MM.1S (cell line): ENCODE results near the gene KCNK13.

Experiments
- DNase-seq: peaks from one replicate; pipeline ENCODE4 v3.0.0-alpha.2; 2015
- H2AFZ ChIP-seq: fragments of 300-600 bp; sonication (generic); 2 replicates; pipeline ENCODE4 v1.6.0; 2016; ENCODE audit warnings: antibody characterized with exemption, low read length
- H3F3A ChIP-seq: fragments of 300-600 bp; sonication (generic); 2 replicates; pipeline ENCODE4 v1.6.1; 2016; ENCODE audit warnings: mild to moderate bottlenecking, antibody characterized with exemption, low read length, moderate library complexity, mixed read lengths; ENCODE audit not compliant: insufficient read depth
- H3K27ac ChIP-seq: fragments of 300-600 bp; sonication (generic); 2 replicates; pipeline ENCODE4 v1.5.1; 2016; ENCODE audit warnings: mild to moderate bottlenecking, low read length
- H3K27me3 ChIP-seq: fragments of 300-600 bp; sonication (generic); replicated peaks from 2 replicates; pipeline ENCODE4 v1.6.0; 2016; ENCODE audit warnings: low read length; ENCODE audit not compliant: insufficient read depth
- H3K36me3 ChIP-seq: fragments of 300-600 bp; sonication (generic); replicated peaks from 2 replicates; pipeline ENCODE4 v1.6.1; 2016; ENCODE audit warnings: mild to moderate bottlenecking, low read length, mixed read lengths; ENCODE audit not compliant: insufficient read depth
- H3K4me1 ChIP-seq: fragments of 300-600 bp; sonication (generic); 2 replicates; pipeline ENCODE4 v1.6.1; 2016; ENCODE audit warnings: low read length, mixed read lengths
- H3K4me2 ChIP-seq: fragments of 300-600 bp; sonication (generic); 2 replicates; pipeline ENCODE4 v1.6.0; 2016; ENCODE audit warnings: low read depth, low read length
- H3K4me3 ChIP-seq: fragments of 300-600 bp; sonication (generic); 2 replicates; pipeline ENCODE4 v1.5.1; 2016; ENCODE audit warnings: low read length, mixed read lengths
- H3K79me2 ChIP-seq: fragments of 300-600 bp; sonication (generic); 2 replicates; pipeline ENCODE4 v1.6.1; 2016; ENCODE audit warnings: mixed run types, low read length, mixed read lengths
- H3K9ac ChIP-seq: fragments of 300-600 bp; sonication (generic); 2 replicates; pipeline ENCODE4 v1.6.1; 2016; ENCODE audit warnings: low read length, mixed read lengths
- H3K9me2 ChIP-seq: fragments of 300-600 bp; sonication (generic); replicated peaks from 2 replicates; pipeline ENCODE4 v1.6.1; 2016; ENCODE audit warnings: mild to moderate bottlenecking, low read length, mixed read lengths; ENCODE audit not compliant: insufficient read depth
- H3K9me3 ChIP-seq: fragments of 300-600 bp; sonication (generic); replicated peaks from 2 replicates; pipeline ENCODE4 v1.6.1; 2016; ENCODE audit warnings: mild to moderate bottlenecking, low read length, mixed read lengths; ENCODE audit not compliant: insufficient read depth
- H4K20me1 ChIP-seq: fragments of 300-600 bp; sonication (generic); 2 replicates; pipeline ENCODE4 v1.6.1; 2016; ENCODE audit warnings: mild to moderate bottlenecking, low read length, moderate library complexity, mixed read lengths; ENCODE audit not compliant: insufficient read depth
- CTCF ChIP-seq: fragments of 300-600 bp; sonication (generic); IDR thresholded peaks from 2 replicates; pipeline ENCODE4 v1.5.1; 2016; ENCODE audit warnings: antibody characterized with exemption, low read length, mixed read lengths
- EZH2 ChIP-seq: fragments of 300-600 bp; sonication (generic); optimal IDR thresholded peaks from 2 replicates; pipeline ENCODE3; 2017; ENCODE audit warnings: low read depth, mild to moderate bottlenecking, antibody characterized with exemption, low read length, mixed read lengths
- EZH2phosphoT487 ChIP-seq: fragments of 300-600 bp; sonication (generic); IDR thresholded peaks from 2 replicates; pipeline ENCODE4 v1.6.1; 2018; ENCODE audit warnings: antibody characterized with exemption, low read length

The KCNK13 gene

GRCh38 chr14:90049390-90049789, 12.4 kb upstream of the KCNK13 start:
- Histone ChIP-seq H3K4me2 (no peak overlapping the region), H3F3A (no peaks in the 10 kb centered on the region), H4K20me1 (no peaks in the 10 kb centered on the region), H3K9me3 (no peaks in the 10 kb centered on the region), H3K4me1 (no peaks in the 10 kb centered on the region), H3K27ac (no peak overlapping the region), H3K36me3 (no peaks in the 10 kb centered on the region), H3K9me2 (no peaks in the 10 kb centered on the region), H3K4me3 (no peak overlapping the region), H3K79me2 (no peaks in the 10 kb centered on the region), H3K9ac (no peak overlapping the region), H3K27me3 (no peaks in the 10 kb centered on the region), H2AFZ (no peak overlapping the region)
- no peak for TF ChIP-seq EZH2phosphoT487
- no peak for TF ChIP-seq EZH2
- no peak for TF ChIP-seq CTCF
- no peak for DNase-seq

DNA sequence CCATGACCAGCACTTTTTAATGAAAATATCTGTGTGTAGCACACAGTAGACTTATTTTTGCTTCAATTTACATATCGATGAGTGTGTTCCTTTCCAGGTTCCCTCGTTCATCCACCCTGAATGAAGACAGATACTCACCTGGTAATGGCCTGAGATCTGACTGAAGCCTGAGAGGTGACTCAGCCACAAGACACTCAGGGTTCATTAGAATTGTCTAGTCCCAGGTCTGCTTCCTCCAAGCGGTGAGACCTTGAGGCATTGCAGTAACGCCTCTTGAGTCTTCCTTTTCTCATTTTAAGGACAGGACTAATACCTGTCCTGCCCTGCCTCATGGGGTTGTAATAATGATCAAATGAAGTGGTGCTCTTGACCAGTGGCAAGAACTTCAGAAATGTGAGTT, 11.5 kb upstream of the KCNK13 start:
- H3K4me2 ChIP-seq = no peak overlapping the region
- H2AFZ ChIP-seq = no peak overlapping the region
- H3K27me3 ChIP-seq = no peaks in the 10 kb centered on the region
- no peak overlapping the region for H3K27ac ChIP-seq
- no peaks in the 10 kb centered on the region for H3F3A ChIP-seq
- no peaks in the 10 kb centered on the region for H4K20me1 ChIP-seq
- H3K9me2 ChIP-seq = no peaks in the 10 kb centered on the region
- TF ChIP-seq EZH2 = no peak
- no peak for TF ChIP-seq CTCF
- TF ChIP-seq EZH2phosphoT487 = no peak
- no peak for DNase-seq
- H3K9me3 ChIP-seq = no peaks in the 10 kb centered on the region
- no peaks in the 10 kb centered on the region for H3K4me1 ChIP-seq
- H3K36me3 ChIP-seq = no peaks in the 10 kb centered on the region
- H3K9ac ChIP-seq = no peak overlapping the region
- no peaks in the 10 kb centered on the region for H3K79me2 ChIP-seq
- no peak overlapping the region for H3K4me3 ChIP-seq

GRCh38 chr14:90053044-90053443, 8.8 kb upstream of the KCNK13 start:
- H3K27ac ChIP-seq = no peak overlapping the region
- TF ChIP-seq EZH2 (no peak), CTCF (no peak), EZH2phosphoT487 (no peak)

More at GRCh38 chr14:90053044-90053443, 8.8 kb upstream of the KCNK13 start:
- no peak for DNase-seq
- no peak overlapping the region for H3K9ac ChIP-seq
- H2AFZ ChIP-seq = no peak overlapping the region
- H4K20me1 ChIP-seq = no peaks in the 10 kb centered on the region
- H3K4me2 ChIP-seq = no peak overlapping the region
- no peak overlapping the region for H3K4me3 ChIP-seq
- H3F3A ChIP-seq = no peaks in the 10 kb centered on the region
- no peaks in the 10 kb centered on the region for H3K79me2 ChIP-seq
- no peaks in the 10 kb centered on the region for H3K4me1 ChIP-seq
- no peaks in the 10 kb centered on the region for H3K9me3 ChIP-seq
- no peaks in the 10 kb centered on the region for H3K36me3 ChIP-seq
- no peaks in the 10 kb centered on the region for H3K27me3 ChIP-seq
- no peaks in the 10 kb centered on the region for H3K9me2 ChIP-seq
